MCF 10A (cell line): ENCODE results near the gene FIZ1. TPM values are rescaled to one million over a fixed set of nuclear protein-coding genes. Genes with fewer than 3 reads are reported as not detected.

ENCODE experiments used
- BruUV-seq: library from RNA; stranded (reverse); fragments of 400-500 nt; replicated peaks from 2 replicates; lab custom pipeline; 2021; lab: Mats Ljungman, UMichigan
- CTCF ChIA-PET: fragments of 300-600 bp; sonication (Branson Sonifier 250); formaldehyde crosslinking; extraction: SDS; loops from one replicate; lab custom pipeline; 2021; ENCODE audit warnings: antibody characterized with exemption, inconsistent platforms; lab: Yijun Ruan, JAX
- POLR2A ChIA-PET: fragments of 300-600, 350-650 bp; sonication (Branson Sonifier 250); formaldehyde crosslinking; extraction: SDS; loops from one replicate; lab custom pipeline; 2020; ENCODE audit warnings: antibody characterized with exemption, inconsistent platforms; lab: Yijun Ruan, JAX
- DNase-seq: peaks from one replicate; pipeline ENCODE4 v3.0.0-alpha.2; 2018; ENCODE audit not compliant: unreplicated experiment
- H3K27ac Mint-ChIP-seq: one replicate; pipeline ENCODE4 v1.8.0; 2022; ENCODE audit warnings: mild to moderate bottlenecking, low read depth, mixed read lengths; ENCODE audit not compliant: unreplicated experiment
- H3K27me3 Mint-ChIP-seq: one replicate; pipeline ENCODE4 v1.8.0; 2022; ENCODE audit warnings: mixed read lengths; ENCODE audit not compliant: insufficient read depth, unreplicated experiment
- H3K36me3 Mint-ChIP-seq: one replicate; pipeline ENCODE4 v1.8.0; 2022; ENCODE audit warnings: mild to moderate bottlenecking, moderate library complexity, mixed read lengths; ENCODE audit not compliant: insufficient read depth, unreplicated experiment
- H3K4me1 Mint-ChIP-seq: one replicate; pipeline ENCODE4 v1.8.0; 2022; ENCODE audit warnings: mixed read lengths; ENCODE audit not compliant: insufficient read depth, unreplicated experiment
- H3K4me3 Mint-ChIP-seq: one replicate; pipeline ENCODE4 v1.8.0; 2022; ENCODE audit warnings: mild to moderate bottlenecking, moderate library complexity, mixed read lengths; ENCODE audit not compliant: unreplicated experiment
- H3K9me3 Mint-ChIP-seq: one replicate; pipeline ENCODE4 v1.8.0; 2022; ENCODE audit warnings: mixed read lengths; ENCODE audit not compliant: unreplicated experiment
- intact Hi-C: fragments of 100-400 bp; cut with micrococcal nuclease; formaldehyde crosslinking; loops from 2 replicates; pipeline ENCODE4 v1.14.1; 2022
- total RNA-seq: library from RNA; stranded (reverse); gene quantifications from 2 replicates; pipeline ENCODE4 v1.2.3, GENCODE V29; 2022
- TF ChIP-seq, protein P1 (sequence below): fragments of 200-600 bp; IDR thresholded peaks from one replicate; pipeline ENCODE4 v1.8.0; 2022; ENCODE audit warnings: antibody characterized with exemption, mild to moderate bottlenecking; ENCODE audit not compliant: unreplicated experiment

The FIZ1 gene
- total RNA-seq, 1 experiment from 2014 or later = 16.3 TPM

DNA sequence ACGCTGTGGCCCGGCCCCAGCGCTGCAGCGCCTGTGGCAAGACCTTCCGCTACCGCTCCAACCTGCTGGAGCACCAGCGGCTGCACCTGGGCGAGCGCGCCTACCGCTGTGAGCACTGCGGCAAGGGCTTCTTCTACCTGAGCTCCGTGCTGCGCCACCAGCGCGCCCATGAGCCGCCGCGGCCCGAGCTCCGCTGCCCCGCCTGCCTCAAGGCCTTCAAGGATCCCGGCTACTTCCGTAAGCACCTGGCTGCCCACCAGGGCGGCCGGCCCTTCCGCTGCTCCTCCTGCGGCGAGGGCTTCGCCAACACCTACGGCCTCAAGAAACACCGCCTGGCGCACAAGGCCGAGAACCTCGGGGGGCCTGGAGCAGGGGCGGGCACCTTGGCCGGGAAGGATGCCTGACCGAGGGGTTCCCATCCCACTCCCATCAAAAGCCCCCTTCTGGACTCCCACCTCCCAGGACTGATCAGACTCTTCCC lies 17.1 kb upstream of the FIZ1 start:
- Mint-ChIP-seq H3K4me1 (no peaks in the 10 kb centered on the region), H3K4me3 (no peak overlapping the region), H3K27me3 (no peaks in the 10 kb centered on the region), H3K9me3 (no peaks in the 10 kb centered on the region), H3K36me3 (peaks cover 37% of the 10 kb centered on the region), H3K27ac (no peak overlapping the region)
- ChIA-PET POLR2A (no interaction called here), CTCF (no interaction called here)
- intact Hi-C loops = no loop called here
- TF ChIP-seq, protein P1, sequence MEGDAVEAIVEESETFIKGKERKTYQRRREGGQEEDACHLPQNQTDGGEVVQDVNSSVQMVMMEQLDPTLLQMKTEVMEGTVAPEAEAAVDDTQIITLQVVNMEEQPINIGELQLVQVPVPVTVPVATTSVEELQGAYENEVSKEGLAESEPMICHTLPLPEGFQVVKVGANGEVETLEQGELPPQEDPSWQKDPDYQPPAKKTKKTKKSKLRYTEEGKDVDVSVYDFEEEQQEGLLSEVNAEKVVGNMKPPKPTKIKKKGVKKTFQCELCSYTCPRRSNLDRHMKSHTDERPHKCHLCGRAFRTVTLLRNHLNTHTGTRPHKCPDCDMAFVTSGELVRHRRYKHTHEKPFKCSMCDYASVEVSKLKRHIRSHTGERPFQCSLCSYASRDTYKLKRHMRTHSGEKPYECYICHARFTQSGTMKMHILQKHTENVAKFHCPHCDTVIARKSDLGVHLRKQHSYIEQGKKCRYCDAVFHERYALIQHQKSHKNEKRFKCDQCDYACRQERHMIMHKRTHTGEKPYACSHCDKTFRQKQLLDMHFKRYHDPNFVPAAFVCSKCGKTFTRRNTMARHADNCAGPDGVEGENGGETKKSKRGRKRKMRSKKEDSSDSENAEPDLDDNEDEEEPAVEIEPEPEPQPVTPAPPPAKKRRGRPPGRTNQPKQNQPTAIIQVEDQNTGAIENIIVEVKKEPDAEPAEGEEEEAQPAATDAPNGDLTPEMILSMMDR = no peak
- BruUV-seq = no TSS peak
- no peak for DNase-seq

DNA sequence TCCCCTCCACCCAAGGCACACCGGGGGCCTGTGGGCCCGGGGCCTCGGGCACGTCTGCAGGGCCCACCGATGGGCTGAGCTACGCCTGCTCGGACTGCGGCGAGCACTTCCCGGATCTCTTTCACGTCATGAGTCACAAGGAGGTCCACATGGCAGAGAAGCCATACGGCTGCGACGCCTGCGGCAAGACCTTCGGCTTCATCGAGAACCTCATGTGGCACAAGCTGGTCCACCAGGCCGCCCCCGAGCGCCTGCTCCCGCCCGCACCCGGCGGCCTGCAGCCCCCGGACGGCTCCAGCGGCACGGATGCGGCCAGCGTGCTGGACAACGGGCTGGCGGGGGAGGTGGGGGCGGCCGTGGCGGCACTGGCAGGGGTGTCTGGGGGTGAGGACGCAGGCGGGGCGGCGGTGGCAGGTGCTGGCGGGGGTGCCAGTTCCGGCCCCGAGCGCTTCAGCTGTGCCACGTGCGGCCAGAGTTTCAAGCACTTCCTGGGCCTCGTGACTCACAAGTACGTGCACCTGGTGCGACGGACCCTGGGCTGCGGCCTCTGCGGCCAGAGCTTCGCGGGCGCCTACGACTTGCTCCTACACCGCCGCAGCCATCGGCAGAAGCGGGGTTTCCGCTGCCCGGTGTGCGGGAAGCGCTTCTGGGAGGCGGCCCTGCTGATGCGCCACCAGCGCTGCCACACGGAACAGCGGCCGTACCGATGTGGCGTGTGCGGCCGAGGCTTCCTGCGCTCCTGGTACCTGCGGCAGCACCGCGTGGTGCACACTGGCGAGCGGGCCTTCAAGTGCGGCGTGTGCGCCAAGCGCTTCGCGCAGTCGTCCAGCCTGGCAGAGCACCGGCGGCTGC lies 16.5 kb upstream of the FIZ1 start:
- ChIA-PET CTCF (no interaction called here), POLR2A (interaction anchor here (0.7 kb wide), 1 partner anchor 14 kb away, joined by 3 read pairs; no protein-coding TSS in a partner anchor)
- Mint-ChIP-seq H3K27ac (no peak overlapping the region), H3K9me3 (no peaks in the 10 kb centered on the region), H3K4me3 (no peak overlapping the region), H3K27me3 (no peaks in the 10 kb centered on the region), H3K4me1 (no peaks in the 10 kb centered on the region), H3K36me3 (peaks cover 37% of the 10 kb centered on the region)
- intact Hi-C loops = no loop called here
- BruUV-seq = no TSS peak
- no peak for DNase-seq
- TF ChIP-seq, protein P1 = no peak

DNA sequence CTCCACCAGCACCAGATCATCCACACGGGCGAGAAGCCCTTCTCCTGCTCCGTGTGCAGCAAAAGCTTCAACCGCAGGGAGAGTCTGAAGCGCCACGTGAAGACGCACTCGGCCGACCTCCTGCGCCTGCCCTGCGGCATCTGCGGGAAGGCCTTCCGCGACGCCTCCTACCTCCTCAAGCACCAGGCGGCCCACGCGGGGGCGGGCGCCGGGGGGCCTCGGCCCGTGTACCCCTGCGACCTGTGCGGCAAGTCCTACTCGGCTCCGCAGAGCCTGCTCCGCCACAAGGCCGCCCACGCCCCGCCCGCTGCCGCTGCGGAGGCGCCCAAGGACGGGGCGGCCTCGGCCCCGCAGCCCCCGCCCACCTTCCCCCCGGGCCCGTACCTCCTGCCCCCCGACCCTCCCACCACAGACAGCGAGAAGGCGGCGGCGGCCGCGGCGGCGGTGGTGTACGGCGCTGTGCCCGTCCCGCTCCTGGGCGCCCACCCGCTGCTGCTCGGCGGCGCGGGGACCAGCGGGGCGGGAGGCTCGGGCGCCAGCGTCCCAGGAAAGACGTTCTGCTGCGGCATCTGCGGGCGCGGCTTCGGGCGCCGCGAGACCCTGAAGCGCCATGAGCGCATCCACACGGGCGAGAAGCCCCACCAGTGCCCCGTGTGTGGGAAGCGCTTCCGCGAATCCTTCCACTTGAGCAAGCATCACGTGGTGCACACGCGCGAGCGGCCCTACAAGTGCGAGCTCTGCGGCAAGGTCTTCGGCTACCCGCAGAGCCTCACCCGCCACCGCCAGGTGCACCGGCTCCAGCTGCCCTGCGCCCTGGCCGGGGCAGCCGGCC lies 15.6 kb upstream of the FIZ1 start:
- peaks cover 28% of the 10 kb centered on the region for H3K36me3 Mint-ChIP-seq
- H3K9me3 Mint-ChIP-seq = no peaks in the 10 kb centered on the region
- BruUV-seq = no TSS peak
- no peaks in the 10 kb centered on the region for H3K4me1 Mint-ChIP-seq
- no peak overlapping the region for H3K4me3 Mint-ChIP-seq
- intact Hi-C loops = no loop called here
- CTCF ChIA-PET = no interaction called here
- no peak overlapping the region for H3K27ac Mint-ChIP-seq
- POLR2A ChIA-PET = no interaction called here
- no peaks in the 10 kb centered on the region for H3K27me3 Mint-ChIP-seq
- TF ChIP-seq, protein P1 = no peak
- no peak for DNase-seq
